HuH-7.5 (cell line): Measurements from ENCODE around the gene MYPN.
A peak's percentile ranks its signal among the peaks of the same experiment; 100 is the strongest.
"Not testable (repeated sequence)": the region's sequence is repeated elsewhere in the genome, so short reads cannot be mapped to it uniquely, and the experiment has no call there.

Source experiments
- DNase-seq: peaks from one replicate; pipeline ENCODE4 v3.0.0; 2011; ENCODE audit warnings: low spot score

MYPN gene

DNA sequence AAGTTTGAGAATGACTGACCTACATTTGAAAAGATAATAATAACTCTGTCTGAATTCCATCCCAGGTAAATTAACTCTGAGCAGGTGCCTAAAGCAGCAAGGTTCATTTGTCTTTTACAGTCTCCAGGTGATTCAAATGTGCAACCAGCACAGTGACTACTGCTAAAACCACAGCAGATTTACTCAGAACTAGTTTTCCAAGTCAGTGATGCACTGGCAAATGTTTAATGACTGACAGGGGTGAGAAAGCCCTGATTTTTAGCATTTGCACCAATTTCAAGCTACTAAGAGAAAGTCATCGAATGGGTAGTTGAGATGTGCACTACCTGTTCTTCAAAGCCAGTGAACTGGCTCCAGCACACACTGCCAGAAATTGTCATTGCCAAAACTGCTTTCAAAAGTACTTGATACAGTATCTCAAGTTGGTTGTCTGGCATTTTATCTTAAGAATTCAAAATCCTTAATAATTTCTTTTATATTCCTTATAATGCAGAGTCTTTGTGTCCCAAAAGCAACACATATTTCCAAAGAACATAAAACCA lies 62.3 kb downstream of the MYPN start:
- no peak for DNase-seq

DNA sequence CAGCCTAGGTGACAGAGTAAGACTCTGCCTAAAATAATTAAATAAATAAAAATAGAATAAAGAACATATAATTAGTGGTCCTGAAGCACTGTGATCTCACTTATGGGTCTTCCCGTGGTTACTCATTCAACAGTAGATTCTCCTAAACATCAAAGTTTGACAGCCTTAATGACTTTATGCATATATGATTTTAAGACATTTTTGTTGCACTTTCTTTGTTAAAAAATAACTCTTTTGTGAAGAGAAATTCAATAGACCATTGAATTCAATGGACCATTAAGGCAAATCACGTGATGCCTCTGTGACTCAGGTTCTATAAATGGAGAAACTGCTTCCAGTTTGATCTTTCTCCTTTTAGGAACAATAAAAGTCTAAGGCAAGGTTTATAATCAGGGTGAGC lies 63.0 kb downstream of the MYPN start:
- no peak for DNase-seq

DNA sequence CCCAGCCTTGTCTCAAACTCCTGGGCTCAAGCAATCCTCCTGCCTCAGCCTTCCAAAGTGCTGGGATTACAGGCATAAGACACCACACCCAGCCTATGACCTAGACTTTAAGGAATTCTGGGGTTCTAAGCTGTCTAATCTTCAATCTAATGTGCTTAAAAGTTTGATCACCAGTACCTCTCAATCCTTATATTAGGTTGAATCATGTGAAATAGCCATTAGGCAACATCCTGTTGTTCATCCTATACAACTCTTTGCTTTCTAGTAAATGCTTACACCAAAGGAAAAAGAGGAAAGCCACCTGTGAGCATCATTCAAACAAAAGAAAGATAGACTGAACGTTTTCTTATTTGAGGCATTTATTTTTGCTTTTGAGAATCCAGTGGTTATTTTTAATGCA lies 66.7 kb downstream of the MYPN start:
- DNase-seq, result no peak

DNA sequence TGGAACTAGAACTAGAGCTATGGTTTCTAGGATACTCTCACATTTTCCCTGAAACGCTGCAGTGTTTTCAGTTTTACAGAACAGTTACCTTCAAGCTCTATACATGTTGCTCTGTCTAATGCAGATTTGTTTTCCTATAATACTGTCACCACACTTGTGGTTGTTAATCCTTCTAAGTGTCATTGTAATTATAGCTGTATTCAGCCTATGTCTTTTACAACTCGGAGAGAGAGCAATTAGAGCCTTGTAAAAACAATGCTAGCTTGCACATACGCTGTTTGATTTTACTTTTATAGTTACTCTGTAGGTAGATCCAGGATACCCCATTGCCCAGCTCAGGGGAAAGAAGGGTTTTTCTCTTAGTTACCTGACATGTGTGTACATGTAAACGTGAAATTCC lies 67.5 kb downstream of the MYPN start:
- no peak for DNase-seq

DNA sequence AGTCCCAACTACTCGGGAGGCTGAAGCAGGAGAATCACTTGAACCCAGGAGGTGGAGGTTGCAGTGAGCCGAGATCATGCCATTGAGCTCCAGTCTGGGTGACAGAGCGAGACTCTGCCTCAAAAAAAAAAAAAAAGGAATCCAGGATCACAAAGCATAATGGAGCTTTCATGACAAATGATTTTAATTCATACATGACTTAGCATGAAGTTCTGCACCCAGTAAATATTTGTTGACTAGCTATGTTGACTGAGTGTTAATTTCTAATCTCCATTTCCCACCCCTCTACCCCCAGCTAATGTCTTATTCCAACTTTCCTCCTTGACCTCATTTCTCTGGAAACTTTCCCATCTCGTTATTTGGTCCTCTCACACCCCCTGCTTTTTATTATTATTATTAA lies 69.3 kb downstream of the MYPN start:
- DNase-seq, result no peak

DNA sequence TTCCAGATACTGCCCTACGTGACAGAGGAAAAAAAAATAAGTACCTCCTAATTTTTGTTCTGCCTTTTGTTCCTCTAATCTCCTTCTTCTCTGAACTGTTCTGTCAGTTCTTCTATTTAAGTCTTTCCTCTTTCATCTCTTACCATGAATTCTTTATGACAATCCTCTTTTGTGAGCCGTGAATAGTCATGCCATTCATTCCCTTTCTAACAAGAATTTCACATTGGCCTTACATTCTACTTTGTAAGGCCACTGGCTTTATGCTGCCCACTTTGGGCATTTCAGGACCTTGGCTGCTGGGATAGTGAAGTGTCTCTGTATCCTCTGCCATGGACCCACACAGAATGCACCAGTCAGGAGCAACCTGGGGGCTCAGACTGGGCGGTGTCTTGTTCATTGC lies 69.7 kb downstream of the MYPN start:
- DNase-seq, result no peak

DNA sequence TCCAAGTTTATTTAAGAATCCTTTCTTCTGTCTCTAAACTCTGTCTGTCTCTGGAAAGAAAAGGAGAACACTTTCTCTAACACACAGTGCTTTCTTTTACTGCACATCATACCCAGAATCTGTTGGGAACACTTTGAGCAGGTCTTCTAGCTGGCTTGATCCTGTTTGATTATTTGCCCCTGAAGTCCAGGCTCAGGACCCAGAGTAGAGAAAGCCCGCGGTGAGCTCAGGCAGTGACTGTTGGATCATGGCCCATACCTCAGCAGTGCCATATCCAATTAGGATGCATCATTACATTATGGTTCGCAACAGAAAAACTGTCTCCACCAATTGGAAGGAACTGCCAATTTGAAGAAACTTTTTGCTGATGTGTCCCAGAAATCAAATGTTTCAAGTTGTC lies 71.2 kb downstream of the MYPN start:
- DNase-seq, result no peak

DNA sequence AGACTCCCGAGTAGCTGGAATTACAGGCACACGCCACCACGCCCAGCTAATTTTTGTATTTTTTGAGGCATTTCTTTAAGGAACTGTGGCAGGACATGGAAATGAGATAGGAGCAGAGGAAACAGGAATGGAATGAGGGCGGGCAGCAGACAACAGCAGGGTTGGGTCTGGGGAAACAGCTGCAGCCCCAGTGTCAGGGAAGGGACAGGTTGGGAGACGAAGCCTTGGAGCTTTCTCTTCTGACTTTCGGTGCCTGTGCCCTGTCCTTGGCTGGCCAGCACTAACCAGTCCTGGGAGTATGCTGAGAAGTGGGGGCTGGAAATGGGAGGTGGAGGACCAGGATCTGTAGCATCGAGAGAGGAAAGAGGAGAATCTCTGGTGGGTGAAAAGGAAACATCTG lies 75.3 kb downstream of the MYPN start:
- no peak for DNase-seq

DNA sequence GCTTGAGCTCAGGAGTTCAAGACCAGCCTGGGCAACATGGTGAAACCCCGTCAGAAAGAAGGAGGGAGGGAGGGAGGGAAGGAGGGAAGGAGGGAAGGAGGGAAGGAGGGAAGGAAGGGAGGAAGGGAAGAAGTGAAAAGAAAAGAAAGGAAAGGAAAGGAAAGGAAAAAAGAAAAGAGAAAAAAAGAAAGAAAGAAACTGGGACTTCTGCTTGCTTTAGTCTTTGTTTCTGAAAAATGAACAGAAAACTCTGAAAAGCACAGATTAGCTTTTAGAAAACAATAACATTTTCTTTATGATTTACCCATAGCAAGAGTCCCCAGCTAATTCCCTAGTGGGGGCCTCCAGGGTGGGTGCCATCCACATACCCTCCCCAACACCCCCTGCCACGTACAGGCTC lies 75.8 kb downstream of the MYPN start:
- DNase-seq, result no peak

DNA sequence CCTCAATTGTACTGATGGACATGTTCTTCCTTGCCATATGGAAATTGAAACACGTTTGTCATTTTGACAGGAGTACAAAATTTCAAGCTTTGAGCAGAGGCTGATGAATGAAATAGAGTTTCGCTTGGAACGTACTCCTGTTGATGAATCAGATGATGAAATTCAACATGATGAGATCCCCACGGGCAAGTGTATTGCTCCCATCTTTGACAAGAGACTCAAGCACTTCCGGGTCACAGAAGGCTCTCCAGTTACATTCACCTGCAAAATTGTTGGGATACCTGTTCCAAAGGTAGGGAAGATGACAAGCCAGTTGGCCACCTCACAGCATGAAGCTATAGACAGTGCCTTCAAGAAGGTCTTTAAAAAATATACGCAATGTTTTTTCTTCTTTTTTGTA lies 79.5 kb downstream of the MYPN start:
- no peak for DNase-seq

DNA sequence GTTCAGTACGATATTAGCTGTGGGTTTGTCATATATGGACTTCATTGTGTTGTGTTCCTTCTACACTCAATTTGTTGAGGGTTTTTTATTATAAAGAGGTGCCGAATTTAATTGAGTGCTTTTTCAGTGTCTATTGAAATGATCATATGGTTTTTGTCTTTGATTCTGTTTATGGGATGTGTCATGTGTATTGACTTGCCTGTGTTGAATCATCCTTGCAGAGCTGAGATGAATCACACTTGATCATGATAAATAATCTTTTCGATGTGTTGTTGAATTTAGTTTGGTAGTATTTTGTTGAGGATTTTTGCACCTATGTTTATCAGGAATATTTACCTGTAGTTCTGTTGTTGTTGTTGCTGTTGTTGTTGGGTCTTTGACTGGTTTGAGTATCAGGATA lies 82.8 kb downstream of the MYPN start:
- DNase-seq, result no peak

DNA sequence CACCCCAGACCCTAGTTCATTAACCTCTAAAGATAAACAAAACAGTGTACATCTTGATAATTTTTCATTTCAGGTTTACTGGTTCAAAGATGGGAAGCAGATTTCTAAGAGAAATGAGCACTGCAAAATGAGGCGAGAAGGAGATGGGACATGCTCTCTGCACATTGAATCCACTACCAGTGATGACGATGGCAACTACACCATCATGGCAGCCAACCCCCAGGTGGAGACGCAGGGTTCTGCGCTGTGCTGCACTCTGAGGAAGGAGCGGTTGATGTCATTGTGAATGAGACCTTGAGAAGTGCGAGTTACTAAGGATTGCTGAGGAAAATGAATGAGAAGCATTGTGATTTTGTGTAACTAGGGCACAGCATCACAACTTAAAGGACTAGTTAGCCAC lies 85.0 kb downstream of the MYPN start:
- DNase-seq, result no peak

DNA sequence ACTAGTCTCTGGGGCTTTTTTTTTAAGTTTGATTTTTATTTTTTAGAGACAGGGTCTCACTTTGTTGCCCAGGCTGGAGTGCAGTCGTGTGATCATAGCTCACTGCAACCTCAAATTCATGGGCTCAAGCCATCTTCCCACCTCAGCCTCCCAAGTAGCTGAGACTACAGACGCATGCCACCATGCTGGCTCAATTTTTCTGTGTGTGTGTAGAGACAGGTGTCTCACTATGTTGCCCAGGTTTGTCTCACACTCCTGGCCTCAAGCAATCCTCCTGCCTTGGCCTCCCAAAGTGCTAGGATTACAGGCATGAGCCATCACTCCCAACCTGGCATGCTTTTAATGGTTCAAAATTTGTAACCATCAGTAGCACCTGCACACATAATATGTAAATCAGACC lies 86.5 kb downstream of the MYPN start:
- DNase-seq, result not testable (repeated sequence)

DNA sequence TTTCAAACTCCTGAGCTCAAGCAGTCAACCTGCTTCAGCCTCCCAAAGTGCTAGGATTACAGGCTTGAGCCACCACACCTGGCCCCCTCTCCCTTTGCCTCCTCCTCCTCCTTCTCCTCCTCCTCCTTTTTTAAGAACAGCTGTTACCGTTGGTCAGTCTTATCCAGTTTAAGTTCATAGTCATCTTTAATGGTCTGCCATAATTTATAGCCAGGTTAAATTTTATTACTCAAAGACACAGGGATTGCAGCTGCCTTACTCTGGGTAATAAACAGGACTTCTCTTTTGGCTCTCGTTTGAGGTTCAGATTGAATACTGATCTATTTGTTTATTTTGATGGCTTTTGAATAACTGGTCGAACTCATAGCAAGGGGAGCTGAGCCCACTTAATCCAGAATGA lies 87.4 kb downstream of the MYPN start:
- no peak for DNase-seq

DNA sequence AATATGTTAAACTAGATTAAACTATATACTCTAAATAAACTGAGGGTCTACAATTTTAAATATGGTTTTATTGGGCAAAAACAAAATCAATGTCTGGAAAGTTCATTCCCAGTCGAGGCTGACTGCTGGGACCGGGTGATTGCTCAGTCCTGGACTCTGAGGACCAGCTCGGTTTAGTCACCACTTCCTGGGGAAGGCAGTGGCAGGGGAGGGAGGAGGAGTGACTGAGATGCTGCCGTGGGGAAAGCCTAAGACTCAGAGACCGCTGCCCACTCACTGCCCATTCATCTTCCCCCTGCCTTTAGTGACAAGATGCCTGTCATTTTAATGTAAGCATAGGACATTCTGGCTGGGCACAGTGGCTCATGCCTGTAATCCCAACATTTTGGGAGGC lies 93.7 kb downstream of the MYPN start:
- DNase-seq, result no peak

DNA sequence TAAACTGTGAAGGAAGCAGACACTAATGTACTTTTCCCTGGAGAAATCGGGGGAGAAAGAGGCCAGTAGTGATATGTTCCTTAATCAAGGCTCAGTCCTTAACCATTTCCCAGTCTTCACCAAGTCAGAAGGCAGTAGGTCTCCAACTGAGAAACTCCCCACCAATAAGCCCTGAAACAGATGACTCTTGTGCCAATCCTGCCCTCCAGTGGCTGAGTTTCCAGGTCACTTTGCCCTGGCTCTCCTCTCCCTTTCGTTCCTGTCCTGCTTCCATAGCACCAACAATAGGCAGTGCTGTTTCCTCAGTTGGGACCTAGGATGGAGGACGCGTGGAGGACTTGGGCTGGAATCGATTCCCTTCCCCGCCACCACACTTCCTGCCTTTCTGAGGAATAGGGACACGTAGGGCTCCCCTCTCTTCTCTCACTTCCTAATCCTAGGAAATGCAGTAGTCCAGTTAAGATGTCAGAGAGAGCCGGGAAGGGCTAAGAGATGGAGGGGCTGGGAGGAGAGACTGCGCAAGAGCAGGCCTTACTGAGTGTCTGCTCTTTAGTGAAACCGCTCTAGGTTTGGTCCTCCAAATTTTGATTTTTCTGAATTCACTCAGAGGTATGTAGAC lies 99.2 kb downstream of the MYPN start:
- DNase-seq, result peak; percentile 14

DNA sequence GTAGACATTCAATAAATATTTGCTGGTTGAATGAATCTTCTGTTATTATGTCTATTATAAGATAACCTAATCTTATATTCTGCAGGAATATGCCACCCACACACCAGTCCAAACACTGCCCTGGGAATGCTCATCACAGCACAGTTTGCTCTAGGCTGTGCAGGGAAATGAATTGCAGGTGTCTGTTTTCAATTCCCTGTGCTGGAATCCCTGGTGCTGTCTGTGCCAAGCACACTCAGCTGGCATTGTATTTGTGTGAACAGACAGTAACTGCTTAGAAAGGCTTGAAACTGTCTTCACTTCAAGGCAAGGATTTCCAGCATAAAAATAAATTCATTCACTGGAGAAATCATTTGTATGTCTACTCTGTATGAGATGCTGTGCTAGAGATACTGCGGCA lies 102.4 kb downstream of the MYPN start:
- no peak for DNase-seq

DNA sequence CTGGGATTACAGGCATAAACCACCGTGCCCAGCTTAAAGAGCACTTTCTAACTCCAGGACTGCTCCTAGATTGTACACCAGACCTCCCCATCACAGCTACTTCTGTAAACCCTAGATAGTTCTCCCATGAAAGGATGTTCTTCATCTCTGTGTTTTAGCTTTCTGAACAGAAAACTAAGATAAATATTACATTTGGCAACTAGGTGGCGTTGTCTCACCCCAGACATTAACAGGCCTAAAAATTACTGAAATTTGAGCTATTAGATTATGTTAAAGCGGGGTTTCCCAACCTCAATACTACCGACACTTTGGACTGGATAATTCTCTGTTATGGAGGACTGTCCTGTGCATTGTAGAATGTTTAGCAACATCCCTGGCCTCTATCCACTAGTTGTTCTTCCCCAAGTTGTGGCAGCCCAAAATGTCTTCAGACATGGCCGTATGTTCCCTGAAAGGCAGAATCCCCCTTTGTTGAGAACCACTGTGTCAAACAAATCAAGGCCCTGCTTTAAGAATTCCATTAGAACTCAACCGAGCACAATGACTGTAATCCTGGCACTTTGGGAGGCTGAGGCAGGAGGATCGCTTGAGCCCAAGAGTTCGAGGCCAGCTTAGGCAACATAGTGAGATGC lies 103.5 kb downstream of the MYPN start:
- DNase-seq, result no peak

DNA sequence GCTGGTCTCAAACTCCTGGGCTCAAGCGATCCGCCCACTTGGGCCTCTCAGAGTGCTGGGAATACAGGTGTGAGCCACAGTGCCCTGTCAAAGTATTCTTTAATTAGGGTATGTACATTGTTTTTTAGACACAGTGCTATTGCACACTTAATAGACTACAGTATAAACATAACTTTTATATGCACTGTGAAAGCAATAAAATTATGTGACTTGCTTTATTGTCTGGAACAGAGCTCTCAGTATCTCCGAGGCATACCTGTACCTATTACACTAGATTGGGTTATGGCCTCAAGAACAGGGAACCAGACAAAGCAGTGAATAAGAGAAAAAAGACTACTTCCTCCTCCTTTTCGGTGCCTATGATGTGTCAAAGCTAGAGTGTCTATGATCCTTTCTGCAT lies 109.5 kb downstream of the MYPN start:
- DNase-seq, result no peak

DNA sequence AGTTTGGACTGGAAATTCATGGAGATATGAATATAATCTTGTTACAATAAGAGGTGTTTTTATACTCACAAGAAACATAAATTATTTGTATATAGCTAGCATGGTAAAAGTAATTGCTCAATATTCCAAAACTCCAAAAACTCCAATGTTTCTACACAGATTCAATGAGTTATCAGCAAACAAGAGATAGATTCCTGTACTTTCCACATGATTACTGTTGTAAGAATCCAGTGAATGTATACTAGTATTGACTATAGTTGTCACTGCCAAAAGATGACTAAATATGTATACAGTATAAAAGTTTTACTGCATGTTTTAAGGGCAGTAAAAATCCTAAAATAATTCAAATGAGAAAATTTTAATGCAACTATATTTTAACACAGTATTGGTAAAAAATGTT lies 111.9 kb downstream of the MYPN start:
- DNase-seq, result no peak

DNA sequence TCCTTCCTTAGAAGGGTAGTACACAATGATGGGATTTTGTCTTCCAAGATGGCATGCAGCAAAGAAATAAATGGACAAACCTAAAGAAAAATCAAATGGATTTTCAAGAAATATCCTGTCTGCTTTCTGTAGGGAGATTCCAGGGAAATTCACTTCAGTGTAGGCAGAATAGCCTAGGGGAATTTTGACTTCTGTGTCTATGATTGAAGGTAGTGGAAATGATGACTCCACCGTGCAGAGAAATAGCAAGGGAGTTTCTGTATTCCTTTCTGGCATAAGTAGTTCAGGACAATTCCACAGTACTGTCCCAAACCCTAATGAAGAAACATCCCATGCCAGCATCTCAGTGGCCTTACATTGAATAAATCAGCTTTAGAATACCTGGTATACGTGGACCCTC lies 113.1 kb downstream of the MYPN start:
- DNase-seq, result no peak

DNA sequence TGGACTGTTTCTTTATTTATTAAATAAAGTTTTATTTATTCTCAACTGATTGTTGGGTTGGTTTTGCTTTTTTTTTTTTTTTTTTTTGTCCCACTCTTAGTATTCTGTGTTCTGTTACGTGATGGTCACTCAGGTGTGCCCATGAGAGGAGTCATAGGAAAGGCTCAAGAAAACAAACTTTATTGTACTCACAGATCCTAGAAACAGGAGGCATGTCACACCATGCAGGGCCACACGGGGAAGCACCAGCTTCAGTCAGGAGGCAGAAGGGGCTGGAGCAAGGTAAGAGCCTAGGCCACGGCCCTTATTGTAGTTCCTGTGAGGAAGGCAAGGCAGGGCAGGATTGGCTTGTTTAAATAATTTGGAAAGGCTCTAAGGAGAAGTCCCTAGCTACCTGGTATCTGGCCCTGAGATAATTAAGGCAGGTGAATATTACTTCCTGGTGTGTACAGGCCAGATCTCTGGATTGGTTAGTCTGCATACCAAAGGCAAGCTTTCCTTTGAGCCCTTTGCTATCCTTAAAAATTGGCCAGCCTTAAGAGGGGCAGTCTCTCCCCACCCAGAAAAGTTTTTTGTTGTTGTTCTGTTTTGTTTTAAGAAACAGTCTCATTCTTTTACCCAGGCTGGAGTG lies 114.4 kb downstream of the MYPN start:
- DNase-seq, result no peak

DNA sequence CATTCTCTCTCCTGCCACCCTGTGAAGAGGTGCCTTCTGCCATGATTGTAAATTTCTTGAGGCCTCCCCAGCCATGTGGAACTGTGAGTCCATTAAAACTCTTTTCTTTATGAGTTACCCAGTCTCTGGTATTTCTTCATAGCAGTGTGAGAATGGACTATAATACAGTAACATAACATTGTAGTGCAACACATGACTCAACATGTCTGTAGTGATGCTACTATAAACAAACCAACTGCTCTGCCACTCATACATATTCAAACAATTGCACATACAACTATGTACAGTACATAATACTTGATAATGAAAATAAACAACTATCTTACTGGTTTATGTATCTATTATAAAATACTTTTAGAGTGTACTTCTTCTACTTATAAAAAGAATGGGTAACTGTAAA lies 115.5 kb downstream of the MYPN start:
- DNase-seq, result no peak

DNA sequence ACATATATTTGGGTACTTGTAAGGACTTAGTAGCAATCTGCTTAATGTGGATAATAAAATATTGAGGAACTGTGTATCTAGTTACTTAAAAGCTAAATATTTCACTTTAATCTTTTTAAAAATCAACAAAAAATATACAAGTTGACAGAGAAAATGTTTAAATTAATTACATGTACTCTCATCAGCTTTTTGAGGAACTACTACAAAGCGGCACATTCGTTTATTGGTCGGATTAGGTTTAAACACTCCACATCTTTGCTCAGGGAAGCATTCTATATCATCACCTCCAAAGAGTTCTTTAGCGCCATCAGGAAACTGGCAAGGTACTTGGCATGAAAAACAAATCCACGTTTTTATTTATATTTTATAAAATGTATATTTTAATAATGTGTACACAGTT lies 121.0 kb downstream of the MYPN start:
- DNase-seq, result no peak
